Measurements from ENCODE around the gene SLC26A6.

DNA sequence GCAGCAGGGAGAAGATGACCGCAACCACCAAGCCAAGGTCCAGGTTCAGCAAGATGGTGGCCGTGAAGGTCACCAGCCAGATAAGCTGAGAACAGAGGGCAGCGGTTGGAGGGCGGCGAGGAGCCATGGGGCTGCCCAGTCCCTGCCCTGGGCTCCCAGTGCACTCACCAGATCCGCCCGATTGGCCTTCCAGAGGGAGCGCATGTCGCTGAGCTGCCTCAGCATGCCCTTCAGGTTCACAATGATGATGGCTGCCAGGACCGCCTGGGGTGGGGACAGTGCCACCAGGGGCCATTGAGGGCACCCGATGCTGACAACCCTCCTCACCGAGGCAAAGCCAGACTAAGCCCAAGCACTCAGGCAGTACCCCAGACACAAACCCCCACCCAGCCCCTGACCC lies 5.4 kb downstream of the SLC26A6 start:
- TF ChIP-seq GLIS3 (CRISPR knock-in tag; IDR thresholded peaks at IDR 0.05) (no peak), CREB5 (CRISPR knock-in tag; IDR thresholded peaks at IDR 0.05; ENCODE audit: low read depth) (no peak), ZFP30 (CRISPR knock-in tag; IDR thresholded peaks at IDR 0.05) (no peak), ESRRG (CRISPR knock-in tag; IDR thresholded peaks at IDR 0.05) (no peak), ZFP3 (CRISPR knock-in tag; IDR thresholded peaks at IDR 0.05) (no peak), RARB (CRISPR knock-in tag; IDR thresholded peaks at IDR 0.05) (no peak), ZNF565 (CRISPR knock-in tag; conservative IDR thresholded peaks at IDR 0.05; ENCODE audit: low read depth) (no peak)
